Fibroblast of mammary gland (primary cell): ENCODE results near the gene ISYNA1.

Source experiments
- DNase-seq: peaks from one replicate; pipeline ENCODE4 v3.0.0-alpha.2; 2010; ENCODE audit warnings: low read depth
- H3K4me3 ChIP-seq: 2 replicates; pipeline ENCODE4 v1.5.1; 2011; ENCODE audit warnings: low read depth, mild to moderate bottlenecking, low read length, moderate library complexity; ENCODE audit not compliant: control insufficient read depth
- CTCF ChIP-seq: conservative IDR thresholded peaks from 2 replicates; pipeline ENCODE4 v1.5.1; 2011; ENCODE audit warnings: low read depth, low read length, inconsistent platforms; ENCODE audit not compliant: control insufficient read depth, insufficient read depth

Gene ISYNA1

GRCh38 chr19:18399008-18399407 lies 38.9 kb downstream of the ISYNA1 start:
- TF ChIP-seq CTCF, result no peak
- peak; percentile 60 for DNase-seq
- H3K4me3 ChIP-seq, result no peak overlapping the region

GRCh38 chr19:18397242-18398202 lies 40.4 kb downstream of the ISYNA1 start, which contains the start of gene LRRC25:
TSS of gene LRRC25 (minus strand) at chr19:18397622. CDS start at chr19:18396963, 659 bp downstream.
- no peak for TF ChIP-seq CTCF
- H3K4me3 ChIP-seq, result no peak within 1 kb of the TSS
- no peak for DNase-seq

- no peak overlapping the region for H3K4me3 ChIP-seq
- DNase-seq, result no peak
Observed at GRCh38 chr19:18396471-18397241, 41.3 kb downstream of the ISYNA1 start.

GRCh38 chr19:18393836-18394235 lies 44.1 kb downstream of the ISYNA1 start:
- H3K4me3 ChIP-seq, result no peak overlapping the region
- DNase-seq, result no peak
- TF ChIP-seq CTCF, result no peak

More at GRCh38 chr19:18396471-18397241, 41.3 kb downstream of the ISYNA1 start:
- TF ChIP-seq CTCF, result no peak

- no peak overlapping the region for H3K4me3 ChIP-seq
- DNase-seq, result no peak
- no peak for TF ChIP-seq CTCF
Observed at GRCh38 chr19:18392926-18393325, 45.0 kb downstream of the ISYNA1 start.

GRCh38 chr19:18392417-18392816 lies 45.5 kb downstream of the ISYNA1 start:
- peak; percentile 53 for DNase-seq
- TF ChIP-seq CTCF, result no peak
- H3K4me3 ChIP-seq, result no peak overlapping the region
